H1 (cell line): ENCODE data around the gene IRS1. TPM values are rescaled to one million over a fixed set of nuclear protein-coding genes. Genes with fewer than 3 reads are reported as not detected.
"Not testable (repeated sequence)": the region's sequence is repeated elsewhere in the genome, so short reads cannot be mapped to it uniquely, and the experiment has no call there.

Source experiments
- CTCF ChIA-PET: fragments of 300-600 bp; sonication (Branson Sonifier 250); formaldehyde crosslinking; loops from one replicate; lab custom pipeline; 2021; ENCODE audit not compliant: partially characterized antibody; lab: Charles Lee
- POLR2A ChIA-PET: fragments of 300-600 bp; sonication (Branson Sonifier 250); formaldehyde crosslinking; loops from one replicate; lab custom pipeline; 2021; ENCODE audit warnings: inconsistent platforms; ENCODE audit not compliant: partially characterized antibody; lab: Charles Lee
- DNase-seq, 2 experiments: peaks; one replicate each; pipeline versions ENCODE4 v3.0.0 to v3.0.0-alpha.2; 2010 to 2022; ENCODE audit warnings: low spot score in 2 of 2, low read depth in 1 of 2, mixed read lengths in 1 of 2
- FAIRE-seq: peaks from 2 replicates; lab custom pipeline; 2011; peaks lifted over from hg19 to GRCh38; lab: Jason Lieb, UNC
- H2AFZ ChIP-seq: 2 replicates; pipeline ENCODE4 v1.8.1; 2012; ENCODE audit warnings: low read length, inconsistent platforms
- H2AK5ac ChIP-seq: 2 replicates; pipeline ENCODE4 v1.6.1; 2013; ENCODE audit warnings: low read depth, low read length
- H2BK120ac ChIP-seq: replicated peaks from 2 replicates; pipeline ENCODE3; 2013; ENCODE audit warnings: low read depth, low read length, inconsistent platforms
- H2BK12ac ChIP-seq: 2 replicates; pipeline ENCODE4 v1.6.1; 2013; ENCODE audit warnings: low read depth, low read length
- H2BK15ac ChIP-seq: 2 replicates; pipeline ENCODE4 v1.6.1; 2013; ENCODE audit warnings: low read length
- H2BK20ac ChIP-seq: 2 replicates; pipeline ENCODE4 v1.6.1; 2013; ENCODE audit warnings: low read length
- H2BK5ac ChIP-seq: 2 replicates; pipeline ENCODE4 v1.6.1; 2013; ENCODE audit warnings: low read depth, low read length
- H3K14ac ChIP-seq: 2 replicates; pipeline ENCODE4 v1.6.1; 2013; ENCODE audit warnings: inconsistent platforms; ENCODE audit not compliant: insufficient read length
- H3K18ac ChIP-seq: 2 replicates; pipeline ENCODE4 v1.6.1; 2013; ENCODE audit warnings: low read length; ENCODE audit errors: extremely low read depth
- H3K23ac ChIP-seq: 2 replicates; pipeline ENCODE4 v1.6.1; 2013; ENCODE audit warnings: inconsistent platforms; ENCODE audit not compliant: insufficient read length
- H3K23me2 ChIP-seq: 2 replicates; pipeline ENCODE4 v1.6.1; 2013; ENCODE audit warnings: low read depth, low read length
- H3K27ac ChIP-seq: 2 replicates; pipeline ENCODE4 v1.6.1; 2011; ENCODE audit warnings: low read depth, low read length, inconsistent platforms
- H3K27me3 ChIP-seq, 4 experiments: replicated peaks in 1 of 4; 1 replicate in 1 of 4; 2 replicates in 3 of 4; pipeline versions ENCODE4 v1.6.1 to v1.8.1; 2011 to 2013; ENCODE audit warnings: low read length in 3 of 4, mild to moderate bottlenecking in 3 of 4, inconsistent platforms in 2 of 4, mixed read lengths in 2 of 4, moderate library complexity in 1 of 4; ENCODE audit not compliant: control insufficient read depth in 3 of 4, insufficient read depth in 3 of 4; ENCODE audit errors: extremely low read depth in 1 of 4
- H3K36me3 ChIP-seq, 4 experiments: 2 replicates each; pipeline versions ENCODE4 v1.6.1 to v1.8.1; 2011 to 2013; ENCODE audit warnings: mild to moderate bottlenecking in 4 of 4, low read length in 3 of 4, moderate library complexity in 2 of 4, control low read depth in 1 of 4, inconsistent platforms in 1 of 4; ENCODE audit not compliant: insufficient read depth in 4 of 4, control insufficient read depth in 2 of 4
- H3K4ac ChIP-seq: replicated peaks from 2 replicates; pipeline ENCODE3; 2013; ENCODE audit warnings: low read length, low read depth, mixed read lengths, inconsistent platforms; ENCODE audit not compliant: insufficient read length
- H3K4me1 ChIP-seq, 4 experiments: replicated peaks in 1 of 4; 1 replicate in 1 of 4; 2 replicates in 3 of 4; pipeline versions ENCODE4 v1.6.1 to v1.8.1; 2011 to 2013; ENCODE audit warnings: low read length in 3 of 4, inconsistent platforms in 2 of 4, mixed read lengths in 1 of 4; ENCODE audit not compliant: insufficient read depth in 4 of 4, control insufficient read depth in 3 of 4
- H3K4me2 ChIP-seq, 2 experiments: 2 replicates each; pipeline versions ENCODE4 v1.6.1 to v1.8.1; 2011 to 2013; ENCODE audit warnings: low read depth in 2 of 2, low read length in 2 of 2, control low read depth in 1 of 2, inconsistent platforms in 1 of 2, mild to moderate bottlenecking in 1 of 2; ENCODE audit not compliant: insufficient read depth in 1 of 2
- H3K4me3 ChIP-seq, 4 experiments: fragments of 200-600, 300-600 bp in 1 of 4; sonication (generic), shearing (Covaris generic), sonication (Bioruptor Twin) in 1 of 4; 2 replicates each; pipeline versions ENCODE4 v1.5.1 to v1.8.1; 2011 to 2016; ENCODE audit warnings: low read length in 4 of 4, low read depth in 3 of 4, control low read depth in 2 of 4, inconsistent platforms in 2 of 4, mild to moderate bottlenecking in 2 of 4, mixed read lengths in 1 of 4, moderate library complexity in 1 of 4; ENCODE audit not compliant: insufficient read depth in 2 of 4; ENCODE audit errors: extremely low read depth in 1 of 4
- H3K56ac ChIP-seq: replicated peaks from 2 replicates; pipeline ENCODE3; 2013; ENCODE audit warnings: low read depth, mild to moderate bottlenecking, mixed read lengths, low read length, inconsistent platforms; ENCODE audit not compliant: insufficient read length
- H3K79me1 ChIP-seq: 2 replicates; pipeline ENCODE4 v1.6.1; 2013; ENCODE audit warnings: low read depth, low read length, control low read depth
- H3K79me2 ChIP-seq, 2 experiments: 2 replicates each; pipeline versions ENCODE4 v1.6.1 to v1.8.1; 2012 to 2013; ENCODE audit warnings: low read length in 2 of 2, mild to moderate bottlenecking in 2 of 2, inconsistent platforms in 1 of 2; ENCODE audit not compliant: insufficient read depth in 2 of 2, control insufficient read depth in 1 of 2
- H3K9ac ChIP-seq, 4 experiments: replicated peaks in 1 of 4; 1 replicate in 1 of 4; 2 replicates in 3 of 4; pipeline versions ENCODE4 v1.6.1 to v1.8.1; 2011 to 2013; ENCODE audit warnings: low read depth in 3 of 4, low read length in 3 of 4, control low read depth in 2 of 4, mild to moderate bottlenecking in 2 of 4, moderate library complexity in 2 of 4, inconsistent platforms in 1 of 4; ENCODE audit errors: extremely low read depth in 1 of 4
- H3K9me3 ChIP-seq, 2 experiments: 2 replicates each; pipeline versions ENCODE4 v1.6.1 to v1.8.1; 2012 to 2013; ENCODE audit warnings: mild to moderate bottlenecking in 2 of 2, moderate library complexity in 2 of 2, control low read depth in 1 of 2, inconsistent platforms in 1 of 2, low read depth in 1 of 2, low read length in 1 of 2, mixed read lengths in 1 of 2; ENCODE audit not compliant: insufficient read depth in 2 of 2
- H4K20me1 ChIP-seq, 2 experiments: replicated peaks in 1 of 2; 2 replicates each; pipeline versions ENCODE3 to v1.8.1; 2011 to 2013; ENCODE audit warnings: inconsistent platforms in 2 of 2, low read length in 2 of 2, mild to moderate bottlenecking in 1 of 2; ENCODE audit not compliant: insufficient read depth in 2 of 2, control insufficient read depth in 1 of 2
- H4K5ac ChIP-seq: 2 replicates; pipeline ENCODE4 v1.6.1; 2013; ENCODE audit warnings: low read length, low read depth, mixed read lengths, inconsistent platforms; ENCODE audit not compliant: insufficient read length
- H4K8ac ChIP-seq: 2 replicates; pipeline ENCODE4 v1.8.0; 2013; ENCODE audit warnings: mild to moderate bottlenecking, moderate library complexity, low read length, inconsistent platforms; ENCODE audit not compliant: insufficient read depth; ENCODE audit errors: extremely low read depth
- H4K91ac ChIP-seq: replicated peaks from 2 replicates; pipeline ENCODE3; 2013; ENCODE audit warnings: low read length, mixed read lengths, inconsistent platforms; ENCODE audit not compliant: insufficient read length
- WGBS, 2 experiments: shearing (Covaris generic) in 1 of 2; methylation state at CpG; one replicate each; pipeline versions ENCODE4 v1.1.6 to v1.1.7; 2013 to 2015; ENCODE audit warnings: low lambda C conversion rate in 2 of 2, mixed read lengths in 2 of 2, inconsistent platforms in 1 of 2, low coverage in 1 of 2, missing lambda C conversion rate in 1 of 2; ENCODE audit not compliant: insufficient replicate concordance in 2 of 2, insufficient coverage in 1 of 2, insufficient read length in 1 of 2; ENCODE audit errors: extremely low coverage in 1 of 2, missing lambda C conversion rate in 1 of 2; 5-methylcytosine and 5-hydroxymethylcytosine counted together
- polyA plus RNA-seq, 7 experiments: library from polyadenylated mRNA; depleted of rRNA in 3 of 7; stranded (reverse) in 5 of 7; unstranded in 2 of 7; fragments of >200 nt in 5 of 7; fragments of 200-250 nt in 2 of 7; gene quantifications; 1 replicate in 5 of 7; 2 replicates in 1 of 7; 4 replicates in 1 of 7; pipeline versions ENCODE4 v1.2.1 to v1.2.3, GENCODE V29; 2011 to 2013; ENCODE audit warnings: missing spikeins in 2 of 7, mixed read lengths in 2 of 7
- total RNA-seq: library from RNA; stranded (reverse); fragmentation: NEBNext Ultra II Directional; extraction: Animal tissue kit (Norgen Biotek cat#: 25700); gene quantifications from 2 replicates; pipeline ENCODE4 v1.2.1, GENCODE V29; 2021

IRS1 gene
- total and polyA plus RNA-seq, 2 of the 8 experiments (the other 6 are each of a cell fraction or from before 2014, with no cell fraction given): 9.1 to 26.9 TPM

GRCh38 chr2:226834880-226835279 is 35.3 kb upstream of the IRS1 start:
- not testable (repeated sequence) for H2AFZ ChIP-seq, H2BK20ac ChIP-seq, H2AK5ac ChIP-seq, H3K56ac ChIP-seq, H2BK5ac ChIP-seq, DNase-seq, H3K36me3 ChIP-seq, H3K14ac ChIP-seq, H3K4ac ChIP-seq, H2BK12ac ChIP-seq, H3K9ac ChIP-seq, H3K4me1 ChIP-seq, H3K79me1 ChIP-seq, H4K8ac ChIP-seq, FAIRE-seq, H3K27ac ChIP-seq, H3K18ac ChIP-seq, H4K5ac ChIP-seq, H3K27me3 ChIP-seq, H3K23ac ChIP-seq, H3K79me2 ChIP-seq, H2BK120ac ChIP-seq, H4K91ac ChIP-seq, H3K23me2 ChIP-seq, H3K9me3 ChIP-seq, H4K20me1 ChIP-seq, H2BK15ac ChIP-seq
- H3K4me3 ChIP-seq: peak overlapping the region in 2 of 4 experiments; percentile 67 to 70; a peak in 3 of 8 replicates
- 88% methylated on average over 18 of the region's 18 CpGs; no CpG with 5 or more reads in 1 of the 2 experiments for WGBS, 2 experiments
- CTCF ChIA-PET: interaction anchor here (0.7 to 2.6 kb wide), 9 partner anchors 32 to 1713 kb away, joined by 3 to 8 read pairs (median 4); partner anchors contain the start of gene IRS1
- H3K4me2 ChIP-seq: peak overlapping the region; percentile 67 to 73; a peak in 2 of 4 replicates
- POLR2A ChIA-PET: interaction anchor here (0.7 to 1.7 kb wide), 10 partner anchors 8 to 1172 kb away, joined by 3 to 10 read pairs (median 4); no protein-coding TSS in a partner anchor
